DND-41 (cell line): ENCODE measurements around the gene LCMT2.

Experiments used
- EZH2 ChIP-seq: IDR thresholded peaks from 3 replicates; pipeline ENCODE4 v1.6.1; 2012; ENCODE audit warnings: borderline replicate concordance, low read depth, mild to moderate bottlenecking, moderate library complexity, low read length, inconsistent platforms; ENCODE audit not compliant: severe bottlenecking
- TF ChIP-seq, protein P1 (sequence below): IDR thresholded peaks from 2 replicates; pipeline ENCODE4 v1.5.1; 2012; ENCODE audit warnings: borderline replicate concordance, low read length, moderate library complexity, mild to moderate bottlenecking; ENCODE audit not compliant: poor library complexity, severe bottlenecking; ENCODE audit errors: extremely low read depth

DNA sequence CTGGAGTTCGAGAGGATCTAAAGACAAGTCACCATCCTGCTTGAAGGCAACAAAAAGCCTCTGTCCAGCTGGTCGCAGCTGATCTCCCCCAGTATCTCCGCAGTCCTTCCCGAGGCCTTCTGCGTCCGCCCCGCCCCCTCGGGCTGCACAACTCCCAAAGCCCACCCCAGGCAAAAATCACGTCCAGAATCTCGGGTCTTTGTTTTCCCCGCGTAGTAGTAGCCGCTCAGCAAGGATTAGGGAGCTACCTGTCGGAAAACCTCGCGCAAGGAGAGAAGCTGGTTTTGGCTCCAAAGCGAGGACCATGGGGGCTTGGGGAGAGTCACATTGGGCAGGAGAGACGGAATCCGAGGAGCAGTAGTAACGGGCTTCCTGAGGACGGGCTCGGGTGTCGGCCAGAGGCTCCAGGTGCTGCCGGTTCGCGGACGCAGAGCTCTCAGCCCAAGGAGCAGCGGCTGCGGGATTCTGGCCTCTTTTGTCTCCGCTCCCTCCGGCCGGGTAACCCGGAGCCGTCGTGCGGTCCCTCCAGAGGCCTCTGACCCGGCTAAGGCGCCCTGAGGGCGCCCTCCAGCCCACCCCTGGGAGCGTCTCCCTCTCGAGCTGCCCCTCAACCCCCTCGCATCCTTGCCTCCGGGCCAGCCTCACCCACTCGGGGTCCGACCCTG is 40.1 kb upstream of the LCMT2 start:
- TF ChIP-seq, protein P1, sequence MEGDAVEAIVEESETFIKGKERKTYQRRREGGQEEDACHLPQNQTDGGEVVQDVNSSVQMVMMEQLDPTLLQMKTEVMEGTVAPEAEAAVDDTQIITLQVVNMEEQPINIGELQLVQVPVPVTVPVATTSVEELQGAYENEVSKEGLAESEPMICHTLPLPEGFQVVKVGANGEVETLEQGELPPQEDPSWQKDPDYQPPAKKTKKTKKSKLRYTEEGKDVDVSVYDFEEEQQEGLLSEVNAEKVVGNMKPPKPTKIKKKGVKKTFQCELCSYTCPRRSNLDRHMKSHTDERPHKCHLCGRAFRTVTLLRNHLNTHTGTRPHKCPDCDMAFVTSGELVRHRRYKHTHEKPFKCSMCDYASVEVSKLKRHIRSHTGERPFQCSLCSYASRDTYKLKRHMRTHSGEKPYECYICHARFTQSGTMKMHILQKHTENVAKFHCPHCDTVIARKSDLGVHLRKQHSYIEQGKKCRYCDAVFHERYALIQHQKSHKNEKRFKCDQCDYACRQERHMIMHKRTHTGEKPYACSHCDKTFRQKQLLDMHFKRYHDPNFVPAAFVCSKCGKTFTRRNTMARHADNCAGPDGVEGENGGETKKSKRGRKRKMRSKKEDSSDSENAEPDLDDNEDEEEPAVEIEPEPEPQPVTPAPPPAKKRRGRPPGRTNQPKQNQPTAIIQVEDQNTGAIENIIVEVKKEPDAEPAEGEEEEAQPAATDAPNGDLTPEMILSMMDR: no peak
- no peak for TF ChIP-seq EZH2
